WTC11 (cell line): ENCODE results near the gene RRP8.

ENCODE experiments used
- CREB1 ChIP-seq: sonication (generic); formaldehyde crosslinking; IDR thresholded peaks from 2 replicates; pipeline ENCODE4 v1.8.0; 2023; ENCODE audit warnings: mild to moderate bottlenecking, missing genetic modification reagents
- FOXJ3 ChIP-seq: sonication (generic); formaldehyde crosslinking; IDR thresholded peaks from 2 replicates; pipeline ENCODE4 v1.9.0; 2021; ENCODE audit warnings: missing genetic modification reagents, mild to moderate bottlenecking, borderline replicate concordance
- TF ChIP-seq, protein P1 (sequence below): sonication (generic); formaldehyde crosslinking; IDR thresholded peaks from 2 replicates; pipeline ENCODE4 v1.8.0; 2022; ENCODE audit warnings: missing genetic modification reagents
- TF ChIP-seq, protein P2 (sequence below): fragments of 200-600 bp; IDR thresholded peaks from 2 replicates; pipeline ENCODE4 v1.8.0; 2022; ENCODE audit warnings: antibody characterized with exemption

DNA sequence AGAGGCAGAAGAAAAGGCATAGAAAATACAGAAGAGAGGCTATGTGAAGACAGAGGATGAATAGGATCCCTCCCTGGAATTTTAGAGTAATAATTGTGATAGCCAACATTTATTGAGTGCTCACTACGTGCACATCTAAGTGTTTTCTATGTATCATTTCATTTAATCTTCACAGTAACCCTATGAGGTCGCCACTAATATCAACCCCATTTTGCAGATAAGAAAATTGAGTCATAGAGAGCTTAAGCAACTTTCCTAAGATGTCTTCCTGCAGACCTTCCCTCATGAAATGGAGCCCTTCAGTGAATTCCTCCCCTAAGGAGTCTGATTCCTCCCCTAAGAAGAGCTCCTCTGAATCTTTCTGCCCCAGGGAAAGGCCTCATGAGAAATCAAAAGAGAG is 38.1 kb downstream of the RRP8 start:
- TF ChIP-seq FOXJ3 (CRISPR knock-in tag) (no peak), CREB1 (CRISPR knock-in tag) (no peak)
- TF ChIP-seq, protein P1, sequence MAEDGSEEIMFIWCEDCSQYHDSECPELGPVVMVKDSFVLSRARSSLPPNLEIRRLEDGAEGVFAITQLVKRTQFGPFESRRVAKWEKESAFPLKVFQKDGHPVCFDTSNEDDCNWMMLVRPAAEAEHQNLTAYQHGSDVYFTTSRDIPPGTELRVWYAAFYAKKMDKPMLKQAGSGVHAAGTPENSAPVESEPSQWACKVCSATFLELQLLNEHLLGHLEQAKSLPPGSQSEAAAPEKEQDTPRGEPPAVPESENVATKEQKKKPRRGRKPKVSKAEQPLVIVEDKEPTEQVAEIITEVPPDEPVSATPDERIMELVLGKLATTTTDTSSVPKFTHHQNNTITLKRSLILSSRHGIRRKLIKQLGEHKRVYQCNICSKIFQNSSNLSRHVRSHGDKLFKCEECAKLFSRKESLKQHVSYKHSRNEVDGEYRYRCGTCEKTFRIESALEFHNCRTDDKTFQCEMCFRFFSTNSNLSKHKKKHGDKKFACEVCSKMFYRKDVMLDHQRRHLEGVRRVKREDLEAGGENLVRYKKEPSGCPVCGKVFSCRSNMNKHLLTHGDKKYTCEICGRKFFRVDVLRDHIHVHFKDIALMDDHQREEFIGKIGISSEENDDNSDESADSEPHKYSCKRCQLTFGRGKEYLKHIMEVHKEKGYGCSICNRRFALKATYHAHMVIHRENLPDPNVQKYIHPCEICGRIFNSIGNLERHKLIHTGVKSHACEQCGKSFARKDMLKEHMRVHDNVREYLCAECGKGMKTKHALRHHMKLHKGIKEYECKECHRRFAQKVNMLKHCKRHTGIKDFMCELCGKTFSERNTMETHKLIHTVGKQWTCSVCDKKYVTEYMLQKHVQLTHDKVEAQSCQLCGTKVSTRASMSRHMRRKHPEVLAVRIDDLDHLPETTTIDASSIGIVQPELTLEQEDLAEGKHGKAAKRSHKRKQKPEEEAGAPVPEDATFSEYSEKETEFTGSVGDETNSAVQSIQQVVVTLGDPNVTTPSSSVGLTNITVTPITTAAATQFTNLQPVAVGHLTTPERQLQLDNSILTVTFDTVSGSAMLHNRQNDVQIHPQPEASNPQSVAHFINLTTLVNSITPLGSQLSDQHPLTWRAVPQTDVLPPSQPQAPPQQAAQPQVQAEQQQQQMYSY (CRISPR knock-in tag), result no peak
- TF ChIP-seq, protein P2, sequence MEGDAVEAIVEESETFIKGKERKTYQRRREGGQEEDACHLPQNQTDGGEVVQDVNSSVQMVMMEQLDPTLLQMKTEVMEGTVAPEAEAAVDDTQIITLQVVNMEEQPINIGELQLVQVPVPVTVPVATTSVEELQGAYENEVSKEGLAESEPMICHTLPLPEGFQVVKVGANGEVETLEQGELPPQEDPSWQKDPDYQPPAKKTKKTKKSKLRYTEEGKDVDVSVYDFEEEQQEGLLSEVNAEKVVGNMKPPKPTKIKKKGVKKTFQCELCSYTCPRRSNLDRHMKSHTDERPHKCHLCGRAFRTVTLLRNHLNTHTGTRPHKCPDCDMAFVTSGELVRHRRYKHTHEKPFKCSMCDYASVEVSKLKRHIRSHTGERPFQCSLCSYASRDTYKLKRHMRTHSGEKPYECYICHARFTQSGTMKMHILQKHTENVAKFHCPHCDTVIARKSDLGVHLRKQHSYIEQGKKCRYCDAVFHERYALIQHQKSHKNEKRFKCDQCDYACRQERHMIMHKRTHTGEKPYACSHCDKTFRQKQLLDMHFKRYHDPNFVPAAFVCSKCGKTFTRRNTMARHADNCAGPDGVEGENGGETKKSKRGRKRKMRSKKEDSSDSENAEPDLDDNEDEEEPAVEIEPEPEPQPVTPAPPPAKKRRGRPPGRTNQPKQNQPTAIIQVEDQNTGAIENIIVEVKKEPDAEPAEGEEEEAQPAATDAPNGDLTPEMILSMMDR, result no peak
